ENCODE measurements around the gene TALDO1. TPM values are rescaled to one million over a fixed set of nuclear protein-coding genes. Genes with fewer than 3 reads are reported as not detected.

Gene TALDO1
- polyA plus RNA-seq, 1 of the 3 experiments (the other 2 are of a cell fraction) = 103 TPM

DNA sequence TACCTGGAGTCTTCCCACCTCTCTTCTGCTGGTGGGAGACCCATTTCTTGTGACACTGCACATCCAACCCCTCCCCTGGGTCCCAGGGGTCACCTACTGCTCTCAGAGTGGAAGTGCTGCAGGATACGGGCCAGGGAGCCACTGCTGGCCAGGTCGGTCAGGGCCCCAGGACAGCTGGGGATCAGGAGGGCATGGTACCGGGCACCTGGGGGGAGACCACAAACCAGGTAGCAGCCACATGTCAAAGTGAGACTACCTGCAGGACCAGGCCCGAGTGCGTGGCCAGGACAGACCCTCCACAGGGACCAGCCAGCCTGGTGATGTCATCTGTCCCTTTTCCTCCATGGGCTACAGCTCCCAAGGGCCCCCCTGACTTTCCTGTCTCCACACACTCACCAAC, 26.2 kb downstream of the TALDO1 start:
- 100% methylated on average over 1 of the region's 5 CpGs for WGBS (ENCODE audit: low lambda C conversion rate)
- Histone ChIP-seq H3K9ac (no peak overlapping the region), H3K27me3 (ENCODE audit: insufficient read depth) (no peaks in the 10 kb centered on the region), H3K79me2 (ENCODE audit: insufficient read depth) (peaks cover 70% of the 10 kb centered on the region), H3K4me1 (ENCODE audit: control insufficient read depth in 1 of 2, insufficient read depth in 2 of 2, low read depth in 1 of 2, low read length in 1 of 2) (peaks cover 11 to 18% of the 10 kb centered on the region in 2 experiments; a peak in 2 of 4 replicates), H3K9me3 (no peaks in the 10 kb centered on the region), H3K27ac (ENCODE audit: low read depth in 2 of 2, low read length in 1 of 2) (no peak overlapping the region; a peak in 1 of 4 replicates), H3K4me3 (ENCODE audit: low read depth in 2 of 2, low read length in 1 of 2) (no peak overlapping the region), H4K20me1 (ENCODE audit: insufficient read depth) (peaks cover 44% of the 10 kb centered on the region), H3K9me2 (no peaks in the 10 kb centered on the region), H3K36me3 (replicated peaks in 1 of 2; ENCODE audit: control insufficient read depth in 1 of 2, insufficient read depth in 2 of 2, low read length in 1 of 2) (peaks cover 0 to 46% of the 10 kb centered on the region in 2 experiments), H2AFZ (ENCODE audit: low read depth) (no peak overlapping the region), H3K4me2 (no peak overlapping the region), H3F3A (replicated peaks; ENCODE audit: insufficient read depth) (no peaks in the 10 kb centered on the region)
- POLR2A ChIA-PET = interaction anchor here (1.3 kb wide), 1 partner anchor 15 kb away, joined by 3 read pairs; no protein-coding TSS in a partner anchor
- no peak for DNase-seq
- CTCF ChIA-PET = interaction anchor here (1.0 to 1.1 kb wide), 3 partner anchors 9 to 45 kb away, joined by 3 to 4 read pairs (median 4); no protein-coding TSS in a partner anchor
- no peak for TF ChIP-seq EP300 (IDR thresholded peaks at IDR 0.05; ENCODE audit: borderline replicate concordance in 1 of 2, low read depth in 1 of 2, low read length in 1 of 2)
- no peak for TF ChIP-seq ELF1 (IDR thresholded peaks at IDR 0.05)
- TF ChIP-seq ZBTB33 (IDR thresholded peaks at IDR 0.05; ENCODE audit: borderline replicate concordance, low read depth) = no peak
- TF ChIP-seq SMC3 (IDR thresholded peaks at IDR 0.05; ENCODE audit: low read depth, low read length) = no peak
- no peak for TF ChIP-seq TAF1 (IDR thresholded peaks at IDR 0.05; ENCODE audit: borderline replicate concordance, low read depth, low read length)
- TF ChIP-seq, protein P1, sequence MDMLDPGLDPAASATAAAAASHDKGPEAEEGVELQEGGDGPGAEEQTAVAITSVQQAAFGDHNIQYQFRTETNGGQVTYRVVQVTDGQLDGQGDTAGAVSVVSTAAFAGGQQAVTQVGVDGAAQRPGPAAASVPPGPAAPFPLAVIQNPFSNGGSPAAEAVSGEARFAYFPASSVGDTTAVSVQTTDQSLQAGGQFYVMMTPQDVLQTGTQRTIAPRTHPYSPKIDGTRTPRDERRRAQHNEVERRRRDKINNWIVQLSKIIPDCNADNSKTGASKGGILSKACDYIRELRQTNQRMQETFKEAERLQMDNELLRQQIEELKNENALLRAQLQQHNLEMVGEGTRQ (IDR thresholded peaks at IDR 0.05; ENCODE audit: borderline replicate concordance, low read depth, low read length) = no peak
- TF ChIP-seq FOXM1 (IDR thresholded peaks at IDR 0.05; ENCODE audit: low read depth) = no peak
- no peak for TF ChIP-seq IRF3 (IDR thresholded peaks at IDR 0.05; ENCODE audit: low read depth, low read length)
- TF ChIP-seq, protein P2, sequence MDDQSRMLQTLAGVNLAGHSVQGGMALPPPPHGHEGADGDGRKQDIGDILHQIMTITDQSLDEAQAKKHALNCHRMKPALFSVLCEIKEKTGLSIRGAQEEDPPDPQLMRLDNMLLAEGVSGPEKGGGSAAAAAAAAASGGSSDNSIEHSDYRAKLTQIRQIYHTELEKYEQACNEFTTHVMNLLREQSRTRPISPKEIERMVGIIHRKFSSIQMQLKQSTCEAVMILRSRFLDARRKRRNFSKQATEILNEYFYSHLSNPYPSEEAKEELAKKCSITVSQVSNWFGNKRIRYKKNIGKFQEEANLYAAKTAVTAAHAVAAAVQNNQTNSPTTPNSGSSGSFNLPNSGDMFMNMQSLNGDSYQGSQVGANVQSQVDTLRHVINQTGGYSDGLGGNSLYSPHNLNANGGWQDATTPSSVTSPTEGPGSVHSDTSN (IDR thresholded peaks at IDR 0.05) = no peak
- TF ChIP-seq, protein P3, sequence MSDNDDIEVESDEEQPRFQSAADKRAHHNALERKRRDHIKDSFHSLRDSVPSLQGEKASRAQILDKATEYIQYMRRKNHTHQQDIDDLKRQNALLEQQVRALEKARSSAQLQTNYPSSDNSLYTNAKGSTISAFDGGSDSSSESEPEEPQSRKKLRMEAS (IDR thresholded peaks at IDR 0.05; ENCODE audit: low read depth) = no peak
- TF ChIP-seq YY1 (IDR thresholded peaks at IDR 0.05; ENCODE audit: low read depth) = no peak
- TF ChIP-seq NRF1 (IDR thresholded peaks at IDR 0.05; ENCODE audit: low read depth, low read length) = no peak
- TF ChIP-seq TEAD4 (IDR thresholded peaks at IDR 0.05; ENCODE audit: borderline replicate concordance, insufficient read depth) = no peak
- TF ChIP-seq GATA2 (CRISPR knock-in tag; IDR thresholded peaks at IDR 0.05) = no peak
- no peak for TF ChIP-seq FOSL2 (IDR thresholded peaks at IDR 0.05; ENCODE audit: borderline replicate concordance, low read depth)
- no peak for TF ChIP-seq NFIC (IDR thresholded peaks at IDR 0.05; ENCODE audit: borderline replicate concordance)

Measured in SK-N-SH (cell line).